ENCODE data around the gene KBTBD12.
"Not testable (repeated sequence)": the region's sequence is repeated elsewhere in the genome, so short reads cannot be mapped to it uniquely, and the experiment has no call there.

KBTBD12 gene, protein sequence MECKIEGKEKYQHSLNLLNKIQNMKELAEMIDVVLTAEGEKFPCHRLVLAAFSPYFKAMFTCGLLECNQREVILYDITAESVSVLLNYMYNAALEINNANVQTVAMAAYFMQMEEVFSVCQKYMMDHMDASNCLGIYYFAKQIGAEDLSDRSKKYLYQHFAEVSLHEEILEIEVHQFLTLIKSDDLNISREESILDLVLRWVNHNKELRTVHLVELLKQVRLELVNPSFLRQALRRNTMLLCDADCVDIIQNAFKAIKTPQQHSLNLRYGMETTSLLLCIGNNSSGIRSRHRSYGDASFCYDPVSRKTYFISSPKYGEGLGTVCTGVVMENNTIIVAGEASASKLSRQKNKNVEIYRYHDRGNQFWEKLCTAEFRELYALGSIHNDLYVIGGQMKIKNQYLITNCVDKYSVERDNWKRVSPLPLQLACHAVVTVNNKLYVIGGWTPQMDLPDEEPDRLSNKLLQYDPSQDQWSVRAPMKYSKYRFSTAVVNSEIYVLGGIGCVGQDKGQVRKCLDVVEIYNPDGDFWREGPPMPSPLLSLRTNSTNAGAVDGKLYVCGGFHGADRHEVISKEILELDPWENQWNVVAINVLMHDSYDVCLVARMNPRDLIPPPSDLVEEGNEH

DNA sequence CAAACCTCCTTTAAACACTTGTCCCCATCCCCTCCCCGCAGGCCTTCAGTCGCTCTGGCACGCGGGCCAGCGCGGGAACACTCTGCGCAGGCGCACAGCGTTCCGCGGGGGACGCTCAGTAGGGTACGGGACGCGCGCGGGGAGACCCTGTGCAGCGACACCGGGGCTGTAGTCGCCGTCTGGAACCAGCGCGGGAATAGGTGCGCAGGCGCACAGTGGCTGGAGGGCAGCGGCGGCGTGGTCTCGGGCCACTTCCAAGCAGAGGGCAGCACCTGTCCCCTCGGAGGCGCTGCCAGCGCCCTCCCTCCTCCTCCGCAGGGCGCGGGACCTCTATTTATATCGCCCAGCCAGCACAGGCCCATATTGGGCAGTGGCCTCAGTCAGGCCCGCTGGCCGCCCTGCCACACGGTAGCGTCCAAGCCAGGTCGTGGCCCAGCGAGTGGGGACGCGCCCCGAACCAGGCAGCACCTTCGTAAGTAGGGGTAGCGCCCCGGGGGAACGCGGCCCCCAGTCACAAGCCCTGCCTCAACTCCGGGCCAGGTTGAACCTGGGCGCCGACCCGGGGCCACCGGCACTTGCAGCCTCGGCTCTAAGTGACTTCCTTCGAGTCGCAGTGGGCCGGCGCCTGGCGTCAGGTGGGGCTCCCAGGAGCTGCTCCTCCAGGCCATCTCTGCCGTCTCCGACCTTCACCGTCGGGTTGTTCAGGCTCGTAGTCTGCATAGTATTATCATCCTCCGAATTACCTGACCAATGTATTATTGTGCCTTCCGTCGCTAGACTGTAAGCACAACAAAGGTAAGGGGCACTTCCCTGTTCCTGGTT is at the start of gene KBTBD12:
KBTBD12 (plus strand) TSS at position 118 of the 822 bp plus-strand sequence. CDS start 7,830 bp downstream, outside the sequence.
- no peak for DNase-seq

DNA sequence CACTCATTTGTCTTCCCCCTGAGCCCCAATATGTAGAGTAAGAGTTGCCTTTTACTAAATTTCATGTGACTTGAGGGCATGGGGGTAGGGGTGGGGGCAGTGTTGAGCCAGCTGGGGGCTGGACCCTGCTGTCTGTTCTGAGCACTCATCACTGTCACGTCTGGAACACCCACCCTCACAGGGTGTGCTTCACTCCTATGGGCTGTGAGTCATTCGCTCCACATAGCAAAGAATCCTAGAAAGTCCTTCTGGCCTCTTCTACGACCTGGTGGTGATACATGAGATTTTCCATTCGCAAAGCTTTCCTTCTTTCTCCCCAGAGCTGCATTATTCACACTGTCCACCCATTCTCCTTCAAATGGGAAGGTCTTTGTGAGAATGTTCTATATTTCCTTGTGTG is 49.1 kb upstream of the KBTBD12 start:
- DNase-seq, result no peak

DNA sequence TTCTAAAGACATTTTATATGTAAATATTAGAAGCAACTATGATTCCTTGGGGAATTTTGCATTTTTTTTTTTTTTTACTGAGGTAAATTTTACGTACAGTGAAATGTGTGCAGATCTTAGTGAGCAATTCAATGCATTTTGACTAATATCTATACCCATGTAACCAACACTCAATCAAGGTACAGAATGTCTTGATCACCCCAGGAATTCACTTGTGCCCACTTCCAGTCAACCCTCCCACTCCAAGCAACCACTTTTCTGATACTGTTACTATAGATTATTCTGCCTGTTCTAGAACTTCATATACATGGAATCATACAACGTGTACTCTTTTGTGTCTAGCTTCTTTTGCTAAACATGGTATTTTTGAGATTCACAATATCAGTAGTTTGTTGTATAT is 47.6 kb upstream of the KBTBD12 start:
- no peak for DNase-seq

DNA sequence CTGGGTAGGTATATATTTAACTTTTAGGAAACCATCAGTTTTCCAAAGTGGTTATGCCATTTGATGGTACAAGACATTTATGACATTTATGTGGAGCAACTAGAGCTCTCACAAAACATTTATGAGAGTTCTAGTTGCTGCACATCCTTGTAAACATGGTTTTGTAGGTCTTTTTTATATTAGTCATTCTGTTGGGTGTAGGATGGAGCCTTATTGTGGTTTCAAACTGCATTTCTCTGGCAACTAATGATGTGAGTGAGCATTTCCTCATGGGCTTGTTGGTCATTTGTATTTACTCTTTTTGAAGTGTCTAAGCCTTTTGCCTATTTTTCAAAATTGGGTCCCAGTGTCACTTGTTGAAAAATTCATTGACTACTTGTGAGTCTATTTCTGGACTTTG is 47.0 kb upstream of the KBTBD12 start:
- DNase-seq, result no peak

DNA sequence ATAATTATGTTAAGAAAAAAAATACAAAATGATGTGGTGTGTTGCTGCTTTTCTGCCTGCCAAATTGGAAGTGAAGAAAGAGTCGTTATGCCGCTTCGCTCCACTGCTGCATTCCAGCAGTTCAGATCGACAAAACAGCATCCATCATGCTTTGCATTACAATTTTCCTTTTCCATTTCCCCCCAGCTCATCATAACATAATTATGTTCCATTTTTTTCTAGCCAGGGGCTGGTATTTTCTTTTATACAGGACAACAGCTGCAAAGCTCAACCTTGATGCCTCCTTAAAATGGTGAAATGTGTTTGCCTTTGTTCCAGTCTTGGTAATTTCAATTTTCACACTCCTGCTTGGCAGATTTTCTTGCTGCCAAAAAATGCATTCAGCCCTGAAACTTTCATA is 44.9 kb upstream of the KBTBD12 start:
- no peak for DNase-seq

DNA sequence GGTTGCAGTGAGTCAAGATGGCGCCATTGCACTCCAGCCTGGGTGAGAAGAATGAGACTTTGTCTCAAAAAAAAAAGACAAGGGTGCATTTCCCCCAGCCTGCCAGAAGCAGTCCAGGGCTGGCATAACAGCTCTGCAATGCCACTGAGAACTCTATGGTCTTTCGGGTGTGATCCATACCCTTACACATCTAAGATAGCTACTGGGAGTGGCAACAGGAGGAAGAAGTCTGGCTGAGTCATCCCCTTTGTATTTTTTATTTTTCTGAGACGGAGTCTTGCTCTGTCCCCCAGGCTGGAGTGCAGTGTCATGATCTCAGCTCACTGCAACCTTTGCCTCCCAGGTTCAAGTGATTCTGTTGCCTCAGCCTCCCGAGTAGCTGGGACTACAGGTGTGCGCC is 40.9 kb upstream of the KBTBD12 start:
- not testable (repeated sequence) for DNase-seq

DNA sequence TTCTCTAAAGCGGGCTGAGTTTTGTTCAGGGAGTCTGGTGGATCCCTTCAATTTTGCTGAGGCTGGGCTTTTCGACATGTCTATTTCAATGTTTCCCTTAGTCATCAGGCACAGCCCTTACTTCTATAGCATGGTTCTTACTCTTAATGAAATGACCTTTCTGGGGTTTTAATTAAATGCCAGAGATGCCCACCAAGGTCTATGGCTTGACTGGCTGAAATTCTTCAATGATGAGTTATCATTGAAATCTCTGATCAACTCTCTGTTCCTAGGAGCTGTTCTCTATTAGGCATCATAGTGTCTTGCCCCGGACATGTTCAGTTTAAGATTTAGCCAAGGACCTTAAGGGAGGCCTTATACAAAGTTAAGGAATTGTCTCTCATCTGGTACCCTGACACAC is 33.4 kb upstream of the KBTBD12 start:
- DNase-seq, result no peak

DNA sequence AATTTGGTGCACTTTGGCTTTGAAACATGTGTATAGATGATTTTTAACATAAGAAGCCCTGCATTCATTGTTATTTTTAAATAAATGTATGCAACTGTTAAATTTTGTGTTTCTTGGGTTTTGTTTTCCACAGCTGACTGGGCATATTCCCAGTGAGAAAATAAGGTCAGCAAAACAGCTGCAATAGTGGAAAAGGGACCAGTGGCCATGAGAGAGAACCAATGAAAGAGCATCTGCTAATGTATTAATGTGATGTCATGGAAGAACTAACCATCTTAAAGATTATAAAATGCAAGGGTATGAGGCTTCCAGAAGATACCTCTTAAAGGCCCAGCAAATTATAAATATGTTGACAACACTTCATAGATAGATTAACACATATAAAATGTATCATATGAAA is 31.0 kb upstream of the KBTBD12 start:
- DNase-seq, result no peak

DNA sequence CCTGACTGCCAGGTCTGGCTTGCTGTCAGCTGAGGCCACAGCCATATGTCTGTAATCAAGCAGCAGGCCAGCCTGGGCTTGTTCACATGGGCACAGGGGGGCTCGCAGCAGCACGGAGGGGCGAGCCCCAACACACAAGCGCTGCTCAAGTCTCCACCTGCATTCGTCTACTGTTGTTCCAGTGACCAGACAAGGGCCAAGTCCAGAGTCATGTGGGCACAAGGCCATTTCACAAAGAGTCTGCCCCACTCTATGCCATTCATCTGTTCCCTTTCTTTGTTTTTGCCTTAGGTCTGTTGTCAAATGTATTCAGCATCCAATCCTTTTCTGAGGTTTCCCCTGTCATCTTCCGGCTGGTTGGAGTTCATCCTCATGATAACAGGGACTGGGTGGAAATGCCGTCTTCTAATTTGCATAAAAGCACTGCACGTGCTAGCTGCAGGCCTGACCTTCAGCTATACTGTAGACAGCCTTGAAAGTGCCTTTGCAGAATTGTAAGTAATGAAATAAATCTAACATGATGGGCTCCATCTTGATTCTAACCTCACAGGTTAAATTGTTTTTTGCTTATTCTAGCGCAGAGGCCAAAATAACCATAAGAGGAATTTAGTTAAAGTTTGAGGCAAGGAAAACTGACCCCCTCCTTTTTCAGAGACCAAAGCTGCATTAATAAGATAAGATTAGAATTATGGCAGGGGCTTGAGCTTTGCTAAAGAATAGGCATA is 28.6 kb upstream of the KBTBD12 start:
- DNase-seq, result no peak

DNA sequence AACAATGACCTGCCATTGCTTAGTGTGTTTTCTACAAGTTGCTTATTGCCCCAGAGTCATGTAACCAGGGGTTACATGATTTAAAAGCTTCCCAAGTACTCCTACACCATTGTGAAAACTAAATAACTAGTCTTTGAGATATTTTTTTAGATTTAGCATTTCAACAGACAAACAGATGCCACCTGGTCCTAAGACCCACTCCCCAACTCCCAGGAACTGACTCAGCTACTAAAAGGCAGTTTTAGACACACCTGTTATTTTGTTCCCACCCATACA is 28.1 kb upstream of the KBTBD12 start:
- DNase-seq, result no peak

DNA sequence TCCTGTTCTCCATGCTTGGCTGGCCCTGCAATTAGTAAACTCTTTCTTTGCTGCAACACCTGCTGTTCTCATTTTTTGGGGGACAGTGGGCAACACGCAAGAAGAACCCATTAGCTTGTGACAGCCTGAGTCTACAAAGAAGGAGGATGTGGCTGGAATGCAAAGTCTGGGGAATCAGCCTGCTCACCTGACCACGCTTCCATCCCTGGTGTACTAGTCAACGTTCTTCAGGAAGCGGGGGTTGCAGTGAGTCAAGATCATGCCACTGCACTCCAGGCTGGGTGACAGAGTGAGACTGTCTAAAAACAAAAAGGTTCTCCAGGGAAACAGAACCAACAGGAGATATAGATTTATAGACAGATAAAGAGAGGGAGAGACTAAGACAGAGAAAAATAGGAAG is 27.7 kb upstream of the KBTBD12 start:
- no peak for DNase-seq

DNA sequence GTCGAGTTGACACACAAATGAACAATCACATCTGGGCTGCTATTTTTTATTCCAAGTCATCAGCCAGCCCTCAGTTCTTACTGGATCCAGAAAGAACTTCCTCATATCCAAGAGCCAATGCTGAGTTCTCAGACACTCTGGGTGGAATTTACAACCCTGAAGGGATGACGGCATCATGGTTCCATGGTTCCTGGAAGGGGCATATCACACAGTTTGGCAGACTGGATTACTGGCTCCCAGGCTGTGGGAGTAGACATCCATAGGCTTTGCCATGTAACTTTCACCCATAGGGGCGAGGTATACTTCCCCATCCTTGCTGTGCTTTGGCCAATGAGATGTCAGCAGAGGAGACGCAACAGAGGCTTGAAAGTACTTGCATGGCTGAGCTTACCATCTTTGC is 26.9 kb upstream of the KBTBD12 start:
- DNase-seq, result no peak

DNA sequence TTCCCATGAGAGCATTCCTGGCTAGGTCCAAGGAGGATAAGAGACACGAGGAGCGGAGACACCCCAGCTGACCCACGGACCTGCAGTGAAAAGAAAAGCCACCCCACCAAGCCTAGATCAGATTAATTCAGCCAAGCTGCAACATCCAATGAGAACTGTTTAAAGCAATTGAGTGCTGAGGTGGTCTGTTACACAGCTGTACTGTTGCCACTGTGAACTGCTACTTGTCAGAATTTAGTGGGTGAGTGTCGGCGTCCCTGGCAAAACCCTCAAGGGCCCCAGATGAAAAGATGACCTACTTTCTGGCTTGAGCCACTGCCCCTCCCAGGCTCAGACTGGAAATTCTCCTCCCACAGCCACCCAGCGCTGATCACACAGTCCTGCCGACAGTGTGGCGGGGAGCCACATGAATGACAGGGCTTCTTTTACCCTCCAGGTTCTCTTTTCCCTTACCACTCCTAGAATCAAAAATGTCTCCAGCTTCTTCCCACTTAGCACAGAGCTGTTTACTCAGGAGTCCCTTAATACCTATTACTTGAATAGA is 26.4 kb upstream of the KBTBD12 start:
- no peak for DNase-seq

DNA sequence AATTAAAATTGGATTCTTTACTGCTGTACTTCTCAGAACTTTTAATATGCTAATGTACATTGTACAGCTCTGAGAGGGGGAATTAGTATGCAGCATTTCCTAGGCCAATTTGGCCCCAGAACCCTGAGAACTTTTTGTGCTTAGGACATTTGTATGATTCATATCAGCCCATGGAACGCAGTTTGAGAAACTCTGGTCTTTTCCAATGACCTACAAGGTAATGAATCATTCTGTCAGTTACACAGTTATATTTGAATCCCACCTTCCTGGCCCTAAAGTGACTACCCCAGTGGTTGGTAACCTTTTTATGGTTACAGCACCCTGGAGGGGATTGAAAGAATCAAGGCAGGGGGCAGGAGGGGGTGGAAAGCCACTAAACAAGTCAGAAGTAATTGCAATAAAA is 25.6 kb upstream of the KBTBD12 start:
- no peak for DNase-seq

DNA sequence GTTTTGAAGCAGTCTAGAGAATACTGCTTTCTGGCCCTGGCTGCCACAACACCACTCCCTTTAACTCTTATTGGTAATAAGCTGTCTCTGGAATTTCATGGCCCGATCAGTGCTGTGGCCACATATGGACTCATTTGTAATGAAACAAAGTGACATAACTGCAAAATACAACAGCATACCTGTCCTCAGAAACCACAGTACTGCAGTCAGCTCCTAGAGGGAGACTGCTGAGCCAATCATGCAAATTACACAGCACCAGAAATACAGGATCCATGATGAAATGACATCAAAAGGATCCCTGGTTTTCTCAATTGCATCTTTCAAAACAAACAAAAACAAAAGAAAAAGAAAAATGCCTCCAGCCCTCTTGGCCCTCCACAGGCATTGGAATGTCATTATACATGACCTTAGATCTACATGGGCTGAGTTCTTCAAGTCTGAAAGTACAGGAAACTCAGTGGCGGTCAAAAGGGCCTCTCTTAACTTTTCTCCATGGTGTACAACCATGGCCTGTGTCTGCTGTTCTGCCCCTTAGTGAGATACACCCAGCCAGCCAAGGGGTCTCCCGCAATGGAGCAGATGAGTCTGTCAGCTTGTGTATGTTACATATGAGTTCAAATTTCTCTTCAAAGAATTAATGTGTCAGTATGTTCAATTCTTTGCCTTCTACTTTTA is 24.9 kb upstream of the KBTBD12 start:
- no peak for DNase-seq

DNA sequence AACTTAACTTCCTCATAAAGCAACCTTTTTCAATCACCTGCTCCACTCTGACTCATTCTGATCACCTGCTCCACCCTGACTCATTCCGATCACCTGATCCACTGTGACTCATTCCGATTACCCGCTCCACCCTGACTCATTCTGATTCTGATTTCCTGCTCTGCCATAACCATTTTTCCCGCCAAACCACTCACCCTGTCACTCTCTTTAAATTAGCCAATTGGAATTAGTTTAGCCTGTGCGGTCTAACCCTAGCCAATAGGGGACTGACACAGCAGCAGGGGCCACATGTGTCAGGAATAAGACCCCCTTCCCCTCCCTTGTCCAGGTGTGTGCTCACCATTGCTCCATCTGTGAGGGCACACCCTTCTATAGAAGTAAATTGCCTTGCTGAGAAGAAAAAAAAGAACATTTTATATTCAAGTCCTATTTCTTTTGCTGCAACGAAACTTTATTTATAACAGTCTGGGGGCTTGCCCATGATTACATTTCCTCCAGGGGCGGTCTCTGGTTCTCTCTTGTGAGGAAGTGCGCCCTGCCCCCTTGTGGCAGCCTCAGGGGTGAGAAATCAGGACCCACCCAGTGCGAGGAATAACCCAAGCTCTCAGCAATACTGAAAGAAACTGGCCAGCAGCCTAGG is 24.3 kb upstream of the KBTBD12 start:
- DNase-seq, result not testable (repeated sequence)

DNA sequence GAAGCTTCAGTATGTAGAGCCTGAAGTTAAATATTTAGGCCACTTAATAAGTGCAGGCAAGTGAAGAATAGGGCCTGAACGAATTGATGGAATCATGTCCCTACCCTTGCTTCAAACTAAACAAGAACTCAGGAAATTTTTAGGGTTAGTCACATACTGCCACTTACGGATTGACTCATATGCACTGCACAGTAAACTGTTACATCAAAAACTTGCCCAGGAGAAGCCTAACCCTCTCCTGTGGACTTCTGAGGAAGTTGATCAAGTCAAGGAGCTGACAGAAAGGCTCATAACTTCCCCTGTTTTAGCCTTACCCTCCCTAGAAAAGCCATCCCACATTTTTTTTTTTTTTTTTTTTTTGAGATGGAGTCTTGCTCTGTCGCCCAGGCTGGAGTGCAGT is 20.6 kb upstream of the KBTBD12 start:
- DNase-seq, result no peak

DNA sequence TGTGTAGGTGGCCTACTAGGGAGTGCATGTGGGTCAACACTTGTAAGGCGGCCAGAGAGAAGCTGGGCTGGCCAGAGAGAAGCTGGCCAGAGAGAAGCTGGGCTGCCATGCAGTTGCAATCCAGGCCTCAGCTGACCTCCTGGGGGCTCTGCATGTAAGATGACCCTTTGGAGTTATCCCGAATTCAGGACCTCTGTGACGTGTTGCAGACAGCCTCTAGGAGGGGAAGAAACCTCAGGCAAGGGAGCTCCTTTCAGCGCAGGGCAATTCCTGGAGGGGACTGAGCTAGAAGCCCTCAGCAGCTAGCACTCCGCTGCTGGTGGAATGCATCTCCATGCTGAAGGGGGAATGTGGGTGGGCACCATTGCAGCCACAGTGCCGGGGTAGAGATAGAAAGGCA is 15.8 kb upstream of the KBTBD12 start:
- no peak for DNase-seq

DNA sequence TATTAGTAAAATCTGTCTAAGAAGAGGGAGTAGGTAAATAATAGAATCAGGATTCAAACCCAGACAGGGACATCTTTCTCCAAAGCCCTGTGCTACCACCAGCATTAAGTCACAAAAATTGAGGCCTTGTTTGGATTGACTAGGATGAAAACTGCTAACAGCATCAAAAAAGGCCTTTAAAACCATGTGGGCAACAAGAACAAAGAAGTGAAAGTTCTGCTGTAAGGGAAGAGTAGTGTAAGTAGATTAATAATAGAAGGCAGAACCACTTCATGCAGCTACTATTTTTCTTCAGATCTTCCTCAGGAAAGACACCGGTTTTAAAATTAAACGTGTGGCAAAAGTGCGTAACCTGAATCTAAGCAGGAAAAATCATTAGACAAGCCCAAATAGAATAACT is 15.3 kb upstream of the KBTBD12 start:
- DNase-seq, result no peak

DNA sequence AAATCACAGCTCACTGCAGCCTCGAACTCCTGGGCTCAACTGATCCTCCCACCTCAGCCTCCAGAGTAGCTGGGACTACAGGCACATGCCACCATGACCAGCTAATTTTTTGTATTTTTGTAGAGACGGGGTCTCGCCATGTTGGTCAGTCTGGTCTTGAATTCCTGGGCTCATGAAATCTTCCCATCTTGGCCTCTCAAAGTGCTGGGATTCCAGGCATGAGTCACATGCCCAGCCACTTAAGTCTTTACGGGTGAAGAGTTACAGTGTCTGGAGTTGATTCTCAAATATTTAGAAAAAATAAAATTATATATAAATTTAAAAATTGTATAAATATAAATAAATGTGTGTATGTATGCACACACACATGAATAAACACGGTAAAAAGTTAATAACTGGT is 14.5 kb upstream of the KBTBD12 start:
- no peak for DNase-seq

DNA sequence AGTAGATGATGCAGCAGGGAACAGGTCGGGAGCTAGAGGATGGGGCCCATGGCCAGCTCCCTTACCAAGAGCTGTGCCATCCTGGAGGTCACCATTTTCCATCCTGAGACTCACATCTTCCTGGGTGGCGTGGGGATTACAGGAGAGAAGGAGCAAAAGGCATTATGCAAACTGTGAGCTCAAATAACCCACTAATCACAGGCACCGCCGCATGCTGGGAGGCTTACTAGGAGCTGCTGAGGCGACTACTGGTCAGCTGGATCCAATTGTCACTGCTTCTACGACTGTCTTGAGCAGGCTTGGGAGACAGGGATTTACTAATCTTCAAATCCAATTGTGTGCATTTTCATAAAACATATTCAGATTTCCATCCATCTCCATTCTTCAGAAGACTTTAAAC is 12.5 kb upstream of the KBTBD12 start:
- DNase-seq, result no peak

Measured in NCI-H2107 (cell line).